Activated T-cell treated with anti-CD3 and anti-CD28 coated beads, Interleukin-2, amount 50 U/mL, for 48 hours (primary cell): ENCODE results near the gene MGP.

Experiments used
- DNase-seq, 2 experiments: peaks; one replicate each; pipeline ENCODE4 v3.0.0-alpha.2; 2020

Gene MGP

GRCh38 chr12:14902465-14902864, 16.8 kb upstream of the MGP start:
- no peak for DNase-seq

- no peak for DNase-seq
These were observed 15.5 kb upstream of the MGP start for GRCh38 chr12:14901228-14901562.

- DNase-seq: no peak
These were observed 15.0 kb upstream of the MGP start for GRCh38 chr12:14900521-14901227.

GRCh38 chr12:14896521-14897169, 11.0 kb upstream of the MGP start:
- DNase-seq: no peak

GRCh38 chr12:14893506-14894250, 8.0 kb upstream of the MGP start:
- no peak for DNase-seq

GRCh38 chr12:14892726-14893505, 7.3 kb upstream of the MGP start:
- no peak for DNase-seq

- DNase-seq: no peak
These were observed 5.0 kb upstream of the MGP start for GRCh38 chr12:14890701-14891100.

- DNase-seq: no peak
These were observed 617 bp upstream of the MGP start for GRCh38 chr12:14886271-14886670.

GRCh38 chr12:14884458-14884878, 1.2 kb downstream of the MGP start:
- peak; percentile 74 to 77 for DNase-seq

- no peak for DNase-seq
These were observed 2.0 kb downstream of the MGP start for GRCh38 chr12:14883686-14884085.

GRCh38 chr12:14880890-14881453, 4.7 kb downstream of the MGP start:
- no peak for DNase-seq

- DNase-seq: no peak
These were observed 6.3 kb downstream of the MGP start for GRCh38 chr12:14879222-14879933.

GRCh38 chr12:14878488-14878887, 7.2 kb downstream of the MGP start:
- DNase-seq: no peak

- no peak for DNase-seq
These were observed 8.8 kb downstream of the MGP start for GRCh38 chr12:14876833-14877232.

- no peak for DNase-seq
These were observed 10.8 kb downstream of the MGP start for GRCh38 chr12:14874882-14875281.

GRCh38 chr12:14873440-14874185, 12.0 kb downstream of the MGP start:
- DNase-seq: no peak

GRCh38 chr12:14871886-14872285, 13.8 kb downstream of the MGP start:
- no peak for DNase-seq

GRCh38 chr12:14871247-14871646, 14.4 kb downstream of the MGP start:
- no peak for DNase-seq

GRCh38 chr12:14868916-14869506, 16.6 kb downstream of the MGP start:
- no peak for DNase-seq

GRCh38 chr12:14860490-14860889, 25.2 kb downstream of the MGP start:
- no peak for DNase-seq

GRCh38 chr12:14858513-14858912, 27.1 kb downstream of the MGP start:
- no peak for DNase-seq
